Endodermal cell (in vitro differentiated cells): Measurements from ENCODE around the gene RAB17. TPM values are rescaled to one million over a fixed set of nuclear protein-coding genes. Genes with fewer than 3 reads are reported as not detected.

ENCODE experiments used
- DNase-seq: peaks from one replicate; pipeline ENCODE4 v3.0.0-alpha.2; 2017
- H3K27ac ChIP-seq: 2 replicates; pipeline ENCODE4 v1.5.1; 2013; ENCODE audit warnings: mild to moderate bottlenecking, low read depth, low read length, moderate library complexity
- H3K27me3 ChIP-seq: 2 replicates; pipeline ENCODE4 v1.6.1; 2013; ENCODE audit warnings: mild to moderate bottlenecking, low read length, moderate library complexity; ENCODE audit not compliant: insufficient read depth, control insufficient read depth, poor library complexity, severe bottlenecking
- H3K36me3 ChIP-seq: 2 replicates; pipeline ENCODE4 v1.7.0; 2013; ENCODE audit warnings: mild to moderate bottlenecking, low read length, moderate library complexity; ENCODE audit not compliant: control insufficient read depth, insufficient read depth
- H3K4me1 ChIP-seq: one replicate; pipeline ENCODE4 v1.7.0; 2013; ENCODE audit warnings: low read length; ENCODE audit not compliant: control insufficient read depth, insufficient read depth
- H3K4me3 ChIP-seq: 2 replicates; pipeline ENCODE4 v1.5.1; 2013; ENCODE audit warnings: mild to moderate bottlenecking, low read length, moderate library complexity
- H3K9ac ChIP-seq: 2 replicates; pipeline ENCODE4 v1.6.1; 2013; ENCODE audit warnings: mild to moderate bottlenecking, low read length, moderate library complexity; ENCODE audit not compliant: poor library complexity, severe bottlenecking; ENCODE audit errors: extremely low read depth
- H3K9me3 ChIP-seq: 2 replicates; pipeline ENCODE4 v1.6.1; 2013; ENCODE audit warnings: mild to moderate bottlenecking, low read length, moderate library complexity; ENCODE audit not compliant: control insufficient read depth
- H3K27ac Mint-ChIP-seq: 2 replicates; pipeline ENCODE4 v1.8.0; 2020; ENCODE audit warnings: mixed read lengths
- H3K27me3 Mint-ChIP-seq: 2 replicates; pipeline ENCODE4 v1.8.0; 2021; ENCODE audit warnings: mild to moderate bottlenecking, mixed read lengths; ENCODE audit not compliant: insufficient read depth
- H3K36me3 Mint-ChIP-seq: 2 replicates; pipeline ENCODE4 v1.8.0; 2020; ENCODE audit warnings: low read depth, mixed read lengths
- H3K4me1 Mint-ChIP-seq: 2 replicates; pipeline ENCODE4 v1.8.0; 2020; ENCODE audit warnings: mixed read lengths
- H3K4me3 Mint-ChIP-seq: 2 replicates; pipeline ENCODE4 v1.8.0; 2020; ENCODE audit warnings: mild to moderate bottlenecking, moderate library complexity, mixed read lengths
- H3K9me3 Mint-ChIP-seq: 2 replicates; pipeline ENCODE4 v1.8.0; 2020; ENCODE audit warnings: mild to moderate bottlenecking, mixed read lengths
- CTCF ChIP-seq: fragments of 200-600 bp; sonication (generic); conservative IDR thresholded peaks from 2 replicates; pipeline ENCODE4 v1.5.0; 2021; ENCODE audit warnings: antibody characterized with exemption, mild to moderate bottlenecking
- WGBS, 2 experiments: methylation state at CpG; one replicate each; pipeline versions ENCODE4 v1.1.5 to v1.1.7; 2013; ENCODE audit warnings: missing lambda C conversion rate in 2 of 2, mixed read lengths in 1 of 2; ENCODE audit not compliant: insufficient coverage in 1 of 2, insufficient read length in 1 of 2; 5-methylcytosine and 5-hydroxymethylcytosine counted together
- total RNA-seq, 2 donors: library from RNA; stranded (reverse); fragmentation: NEBNext Ultra II Directional in 1 of 2; extraction: Animal tissue kit (Norgen Biotek cat#: 25700) in 1 of 2; gene quantifications; 2 replicates in 1 of 2; 3 replicates in 1 of 2; pipeline ENCODE4 v1.2.1, GENCODE V29; 2021

Gene RAB17
- total RNA-seq, 2 donors from 2014 or later, result 235 to 369 TPM

DNA sequence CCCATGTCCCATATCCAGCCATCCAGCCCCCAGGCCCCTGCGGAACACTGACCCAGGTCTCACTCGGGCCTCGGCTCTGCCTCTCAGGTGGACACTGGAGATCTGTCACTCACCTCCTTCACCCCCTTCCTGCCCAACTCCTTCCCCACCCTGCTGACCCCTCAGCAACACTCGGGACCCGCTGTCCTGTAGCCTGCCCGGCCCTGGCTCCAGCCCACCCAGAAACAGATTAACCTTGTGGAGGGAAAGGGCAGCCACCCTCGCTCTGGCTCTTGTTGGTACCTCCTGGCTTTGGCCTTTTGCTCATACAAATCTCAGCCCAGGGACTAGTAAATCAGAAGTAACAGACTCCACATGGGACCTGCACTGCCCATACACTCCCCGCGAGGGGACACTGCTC is 53.9 kb downstream of the RAB17 start:
- H3K4me1 Mint-ChIP-seq, result peaks cover 21% of the 10 kb centered on the region
- H3K4me3 Mint-ChIP-seq, result no peak overlapping the region
- H3K36me3 ChIP-seq, result no peaks in the 10 kb centered on the region
- H3K9me3 ChIP-seq, result no peaks in the 10 kb centered on the region
- H3K27ac Mint-ChIP-seq, result no peak overlapping the region
- H3K9me3 Mint-ChIP-seq, result peaks cover 2% of the 10 kb centered on the region
- no peak overlapping the region for H3K4me3 ChIP-seq
- no peak overlapping the region for H3K27ac ChIP-seq
- no peak for TF ChIP-seq CTCF
- no peak for DNase-seq
- no peak overlapping the region for H3K9ac ChIP-seq
- no peaks in the 10 kb centered on the region for H3K36me3 Mint-ChIP-seq
- no peaks in the 10 kb centered on the region for H3K27me3 ChIP-seq
- H3K4me1 ChIP-seq, result peaks cover 9% of the 10 kb centered on the region
- WGBS, 2 experiments, result 93% methylated on average over 3 to 9 of the region's 9 CpGs
- H3K27me3 Mint-ChIP-seq, result peaks cover 2% of the 10 kb centered on the region

- Histone ChIP-seq H3K9me3 (no peaks in the 10 kb centered on the region), H3K36me3 (no peaks in the 10 kb centered on the region), H3K27me3 (no peaks in the 10 kb centered on the region), H3K27ac (no peak overlapping the region), H3K4me3 (no peak overlapping the region), H3K4me1 (peaks cover 4% of the 10 kb centered on the region), H3K9ac (no peak overlapping the region)
- TF ChIP-seq CTCF, result no peak
- peaks cover 20% of the 10 kb centered on the region for H3K4me1 Mint-ChIP-seq
- no peak overlapping the region for H3K27ac Mint-ChIP-seq
- H3K36me3 Mint-ChIP-seq, result no peaks in the 10 kb centered on the region
- no peak overlapping the region for H3K4me3 Mint-ChIP-seq
- no peak for DNase-seq
- WGBS, 2 experiments, result 94% methylated on average over 5 of the region's 5 CpGs; no CpG with 5 or more reads in 1 of the 2 experiments
- H3K27me3 Mint-ChIP-seq, result peaks cover 3% of the 10 kb centered on the region
- no peaks in the 10 kb centered on the region for H3K9me3 Mint-ChIP-seq
Observed at GRCh38 chr2:237536083-237536415, 54.5 kb downstream of the RAB17 start.

DNA sequence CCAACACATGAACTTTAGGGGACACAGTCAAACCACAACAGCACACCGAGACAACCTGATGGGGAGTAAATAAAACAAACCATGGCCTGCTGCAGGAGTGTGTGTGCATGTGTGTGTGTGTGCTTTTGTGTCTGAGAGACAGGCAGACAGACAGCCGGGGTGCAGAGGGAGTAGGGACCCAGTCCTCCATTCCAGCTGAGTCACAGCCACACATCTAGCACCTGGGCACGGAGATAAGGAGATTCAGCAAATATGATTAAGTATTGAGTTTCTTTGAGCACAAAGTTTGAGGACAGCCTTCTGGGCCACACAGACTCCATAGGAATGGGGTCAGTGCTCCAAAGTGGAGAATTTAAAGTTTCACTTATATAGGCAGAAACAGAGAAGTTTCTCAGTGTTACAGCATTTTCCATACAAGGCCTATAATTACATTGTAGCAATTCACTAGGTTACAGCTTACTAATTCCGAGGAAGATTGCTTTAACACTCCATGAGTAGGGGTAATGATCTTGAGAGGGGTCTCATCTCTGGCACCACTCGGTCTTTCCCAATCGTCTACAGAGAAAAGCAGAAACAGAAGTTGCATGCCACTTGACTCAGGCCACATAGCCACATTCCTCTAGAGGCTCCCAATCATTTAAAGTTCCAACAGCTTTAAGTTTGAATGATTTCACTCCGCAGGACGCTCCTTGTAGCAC is 55.0 kb downstream of the RAB17 start:
- no peak overlapping the region for H3K9ac ChIP-seq
- TF ChIP-seq CTCF, result no peak
- no peaks in the 10 kb centered on the region for H3K36me3 Mint-ChIP-seq

More for the DNA sequence above, 55.0 kb downstream of the RAB17 start:
- peaks cover 17% of the 10 kb centered on the region for H3K4me1 Mint-ChIP-seq
- H3K27me3 ChIP-seq, result no peaks in the 10 kb centered on the region
- DNase-seq, result no peak
- no peak overlapping the region for H3K27ac Mint-ChIP-seq
- no peak overlapping the region for H3K4me3 Mint-ChIP-seq
- H3K9me3 Mint-ChIP-seq, result no peaks in the 10 kb centered on the region
- H3K4me3 ChIP-seq, result no peak overlapping the region
- no peak overlapping the region for H3K27ac ChIP-seq
- peaks cover 4% of the 10 kb centered on the region for H3K27me3 Mint-ChIP-seq
- no peaks in the 10 kb centered on the region for H3K9me3 ChIP-seq
- no peaks in the 10 kb centered on the region for H3K4me1 ChIP-seq
- H3K36me3 ChIP-seq, result no peaks in the 10 kb centered on the region
- 71 to 93% methylated on average over 2 to 8 of the region's 8 CpGs for WGBS, 2 experiments
